Suppressor macrophage (primary cell): ENCODE results near the gene PERM1.

Source experiments
- DNase-seq, 4 experiments: peaks; one replicate each; pipeline ENCODE4 v3.0.0-alpha.2; 2020 to 2022

Gene PERM1

GRCh38 chr1:945688-946556 lies 36.0 kb downstream of the PERM1 start:
- no peak for DNase-seq

GRCh38 chr1:944341-945325 lies 37.3 kb downstream of the PERM1 start:
- DNase-seq = no peak

GRCh38 chr1:943545-944340 lies 38.1 kb downstream of the PERM1 start:
- no peak for DNase-seq

DNA sequence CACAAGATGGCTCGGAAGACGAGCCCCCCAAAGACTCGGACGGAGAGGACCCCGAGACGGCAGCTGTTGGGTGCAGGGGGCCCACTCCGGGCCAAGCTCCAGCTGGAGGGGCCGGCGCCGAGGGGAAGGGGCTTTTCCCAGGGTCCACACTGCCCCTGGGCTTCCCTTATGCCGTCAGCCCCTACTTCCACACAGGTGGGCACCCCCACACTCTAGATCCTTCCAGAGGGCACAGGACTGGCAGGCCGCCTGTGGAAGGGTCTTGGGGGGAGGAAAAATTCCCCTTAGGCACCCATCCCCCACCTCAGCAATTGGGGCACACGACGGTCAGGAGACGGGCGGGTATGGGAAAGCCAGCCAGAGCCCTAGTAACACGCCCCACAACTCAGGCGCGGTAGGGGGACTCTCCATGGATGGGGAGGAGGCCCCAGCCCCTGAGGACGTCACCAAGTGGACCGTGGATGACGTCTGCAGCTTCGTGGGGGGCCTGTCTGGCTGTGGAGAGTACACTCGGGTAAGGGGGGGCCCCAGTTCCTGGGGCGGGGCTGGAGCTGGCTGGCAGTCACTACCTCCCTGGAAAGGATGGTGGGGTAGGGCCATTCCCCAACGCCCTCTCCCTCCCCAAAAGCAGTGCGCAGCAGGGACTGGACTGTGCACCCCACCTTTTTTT lies 38.9 kb downstream of the PERM1 start:
- no peak for DNase-seq

- peak in 1 of 4 experiments; percentile 38 for DNase-seq
These were observed 39.5 kb downstream of the PERM1 start for GRCh38 chr1:942411-942821.

DNA sequence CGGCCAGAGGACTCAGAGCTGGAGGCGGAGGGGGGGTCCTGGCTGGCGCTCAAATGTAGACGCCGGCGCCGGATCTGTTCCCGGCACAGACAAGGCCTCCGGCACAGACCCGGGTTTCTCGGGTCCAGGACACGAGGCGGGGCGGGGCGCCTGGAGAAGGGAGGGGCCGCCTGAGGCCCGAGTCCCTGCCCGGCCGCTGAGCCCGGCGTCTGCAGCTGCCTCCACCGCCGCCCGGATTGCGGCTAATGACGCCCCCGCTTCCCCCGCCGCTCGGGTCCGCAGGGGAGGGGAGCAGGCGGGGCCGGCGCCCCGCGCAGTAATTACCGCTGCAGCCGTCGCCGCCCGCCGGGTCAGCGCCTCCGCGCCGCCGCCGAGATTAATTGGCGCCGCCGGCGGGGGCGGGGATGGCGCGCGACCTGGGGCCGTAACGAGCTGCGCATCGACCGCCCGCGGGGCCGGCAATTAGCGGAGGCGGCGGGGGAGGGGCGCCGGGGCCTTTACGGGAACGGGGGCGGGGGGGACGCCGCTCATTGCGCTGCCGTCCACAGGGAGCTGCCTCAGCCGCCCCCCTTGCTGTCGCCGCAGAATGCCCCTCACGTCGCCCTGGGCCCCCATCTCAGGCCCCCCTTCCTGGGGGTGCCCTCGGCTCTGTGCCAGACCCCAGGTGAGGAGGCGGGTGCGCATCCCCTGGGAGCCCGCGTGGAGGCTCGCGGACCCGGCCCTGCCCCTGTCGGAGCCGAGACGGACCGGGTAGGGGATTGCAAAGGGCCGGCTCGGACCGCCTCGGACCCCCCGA lies 40.1 kb downstream of the PERM1 start:
- DNase-seq = peak in 3 of 4 experiments; percentile 39 to 60 (median 52)

DNA sequence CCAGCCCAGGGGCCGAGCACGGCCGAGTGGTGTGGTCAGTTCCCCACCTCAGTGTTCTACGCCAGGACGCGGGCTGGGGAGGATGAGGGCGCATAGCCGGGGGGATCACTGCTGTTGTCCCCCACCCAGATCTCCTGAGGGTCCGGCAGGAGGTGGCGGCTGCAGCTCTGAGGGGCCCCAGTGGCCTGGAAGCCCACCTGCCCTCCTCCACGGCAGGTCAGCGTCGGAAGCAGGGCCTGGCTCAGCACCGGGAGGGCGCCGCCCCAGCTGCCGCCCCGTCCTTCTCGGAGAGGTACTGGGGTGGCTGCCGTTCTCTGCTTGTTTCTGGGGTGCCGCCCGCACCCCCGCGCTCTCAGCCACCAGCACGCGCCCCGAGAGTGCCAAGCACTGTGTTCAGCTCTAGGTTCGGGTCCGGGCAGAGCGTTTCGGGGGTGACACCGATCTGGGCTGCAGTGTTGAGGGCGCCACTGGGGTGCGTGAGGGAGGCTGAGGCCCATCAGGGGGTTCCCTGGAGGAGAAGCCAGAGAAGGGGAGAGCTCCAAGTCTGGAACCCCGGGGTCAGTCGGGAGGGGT lies 40.8 kb downstream of the PERM1 start:
- DNase-seq = no peak

DNA sequence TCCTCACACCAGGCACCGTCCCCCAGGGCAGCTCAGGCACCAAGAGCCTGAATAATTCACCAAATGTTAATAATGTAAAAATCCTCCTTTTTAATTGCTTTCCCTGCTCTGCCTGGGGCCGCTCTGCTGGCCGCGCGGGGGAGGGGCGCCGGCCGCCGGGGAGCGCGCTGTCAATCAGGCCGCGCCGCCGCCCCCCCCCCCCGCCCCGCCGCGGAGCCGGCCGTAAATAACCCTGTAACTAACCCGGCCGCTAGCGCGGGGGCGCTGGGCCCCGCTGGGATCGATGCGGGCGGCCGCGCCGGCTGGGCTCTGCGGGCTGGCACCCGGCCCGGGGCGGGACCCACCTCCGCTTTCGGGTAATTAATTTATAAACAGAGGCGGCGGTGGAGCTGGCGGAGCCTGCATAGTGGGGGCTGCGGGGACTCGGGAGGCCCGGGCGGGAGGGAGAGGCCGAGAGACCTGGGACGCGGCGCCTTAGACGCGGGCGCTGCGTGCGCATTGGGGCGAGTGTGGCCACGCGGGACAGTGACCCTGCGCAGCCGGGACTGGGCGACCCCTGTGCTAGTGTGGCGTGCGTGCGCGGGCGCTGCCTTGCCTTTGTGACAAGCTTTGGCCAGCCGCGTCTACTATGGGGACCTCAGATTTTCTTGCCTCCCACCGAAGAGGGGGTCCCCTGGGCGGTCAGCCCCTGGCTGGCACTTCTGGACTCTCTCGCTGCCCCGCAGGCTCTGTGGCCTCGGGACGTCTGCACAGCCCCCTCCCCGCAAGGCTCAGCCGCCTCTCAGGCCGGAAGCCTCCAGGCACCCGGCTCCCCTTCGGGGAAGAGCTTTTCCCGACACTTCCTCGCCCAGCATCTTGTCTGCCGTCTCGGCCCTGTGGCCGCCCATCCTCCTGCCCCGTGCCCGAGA lies 41.5 kb downstream of the PERM1 start:
- peak in 1 of 4 experiments; percentile 56 for DNase-seq

DNA sequence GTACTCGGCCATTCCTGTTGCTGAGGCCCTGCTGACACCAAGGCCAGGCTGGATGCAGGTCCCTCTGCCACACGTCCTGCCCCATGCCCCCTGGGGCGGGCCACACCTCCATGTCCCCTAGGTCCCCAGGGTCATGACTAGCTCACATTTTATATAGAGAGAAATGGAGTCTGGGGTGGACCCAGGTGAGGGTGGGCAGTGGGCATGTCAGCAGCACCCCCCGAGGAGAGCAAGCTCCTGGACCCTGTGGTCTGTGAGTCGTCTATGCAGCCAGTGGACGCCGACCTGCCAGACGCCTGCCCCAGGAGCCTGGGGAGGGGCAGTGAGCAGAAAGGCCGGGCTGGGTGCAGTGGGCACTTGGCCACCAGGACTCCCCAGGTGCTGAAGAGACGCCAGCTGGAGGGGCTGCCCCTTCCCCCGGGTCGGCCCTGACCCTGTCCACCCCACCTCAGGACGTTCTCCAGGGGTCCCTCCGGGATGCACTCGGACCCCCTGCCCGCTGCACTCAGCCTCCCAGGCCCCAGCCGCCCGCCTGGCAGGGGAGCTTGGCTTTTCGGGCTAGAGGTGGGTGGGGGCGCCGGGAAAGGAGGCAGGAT lies 42.3 kb downstream of the PERM1 start:
- no peak for DNase-seq

DNA sequence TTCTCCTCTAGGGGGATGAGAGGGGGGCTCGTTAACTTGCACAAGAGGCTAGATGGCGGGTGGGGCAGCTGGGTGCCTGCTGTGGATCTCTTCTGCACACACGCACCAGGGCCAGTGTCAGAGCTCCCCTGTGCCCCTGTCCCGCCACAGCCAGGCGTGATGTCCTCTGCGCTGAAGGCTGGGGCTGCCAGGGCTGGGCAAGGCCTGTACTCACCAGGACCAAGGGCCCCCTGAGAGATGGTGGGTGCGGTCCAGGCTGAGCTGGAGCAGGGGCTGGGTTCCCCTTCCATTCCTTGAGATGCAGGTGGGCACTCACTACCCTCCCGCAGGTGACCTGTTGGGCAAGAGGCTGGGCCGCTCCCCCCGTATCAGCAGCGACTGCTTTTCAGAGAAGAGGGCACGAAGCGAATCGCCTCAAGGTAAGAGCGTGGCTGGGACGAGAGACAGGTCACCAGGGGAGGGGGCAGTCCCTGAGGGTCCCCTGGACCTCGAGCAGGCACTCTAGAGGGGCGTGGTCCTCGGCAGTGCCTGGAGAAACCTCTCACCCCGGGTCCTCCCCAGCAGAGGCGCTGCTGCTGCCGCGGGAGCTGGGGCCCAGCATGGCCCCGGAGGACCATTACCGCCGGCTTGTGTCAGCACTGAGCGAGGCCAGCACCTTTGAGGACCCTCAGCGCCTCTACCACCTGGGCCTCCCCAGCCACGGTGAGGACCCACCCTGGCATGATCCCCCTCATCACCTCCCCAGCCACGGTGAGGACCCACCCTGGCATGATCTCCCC lies 43.0 kb downstream of the PERM1 start:
- no peak for DNase-seq

DNA sequence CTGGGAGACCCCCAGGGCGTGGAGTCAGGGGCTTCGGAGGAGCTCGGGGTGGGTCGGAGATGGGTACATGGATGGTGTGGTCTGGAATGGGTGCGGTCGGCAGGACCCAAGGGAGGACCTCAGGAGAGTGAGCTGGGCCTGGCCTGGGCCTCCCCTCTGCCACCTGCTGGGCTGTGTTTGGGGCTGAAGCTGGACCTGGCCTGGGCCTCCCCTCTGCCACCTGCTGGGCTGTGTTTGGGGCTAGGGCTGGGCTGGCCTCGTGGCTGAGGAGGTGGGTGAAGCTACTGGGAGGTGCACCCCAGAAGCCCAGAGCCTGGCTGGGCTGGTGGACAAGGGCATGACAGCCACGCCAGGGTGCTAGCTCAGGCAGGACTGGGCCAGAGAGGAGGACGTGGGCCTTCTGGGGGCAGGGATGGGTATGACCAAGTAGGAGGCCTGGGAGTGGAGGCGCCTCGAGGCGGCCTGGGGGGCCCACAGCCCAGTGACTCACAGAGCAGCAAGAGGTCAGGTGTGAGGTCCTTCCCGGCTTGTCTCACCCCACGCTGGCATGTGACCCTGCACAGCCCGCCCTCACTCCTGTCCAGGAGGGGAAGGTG lies 43.7 kb downstream of the PERM1 start:
- DNase-seq = peak in 3 of 4 experiments; percentile 43 to 66 (median 45)

DNA sequence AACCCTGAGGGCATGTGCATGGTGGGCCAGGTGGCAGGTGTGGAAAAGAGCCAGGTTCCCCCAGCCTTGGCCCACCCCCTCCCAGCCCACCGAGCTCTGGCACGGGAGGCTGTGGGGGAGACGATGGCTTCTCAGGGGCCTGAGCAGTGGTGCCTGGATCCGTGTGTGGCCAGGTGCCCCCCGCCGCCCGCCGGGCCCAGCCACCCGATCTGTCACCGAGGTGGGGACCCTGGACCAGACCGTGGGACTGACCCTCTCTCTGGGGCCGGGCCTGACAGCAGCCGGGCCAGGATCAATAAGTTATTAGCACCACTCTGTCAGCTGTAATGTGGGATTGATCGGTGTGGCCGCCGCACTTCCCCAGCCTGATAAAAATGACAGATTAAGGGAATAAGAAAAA lies 44.4 kb downstream of the PERM1 start:
- DNase-seq = no peak

DNA sequence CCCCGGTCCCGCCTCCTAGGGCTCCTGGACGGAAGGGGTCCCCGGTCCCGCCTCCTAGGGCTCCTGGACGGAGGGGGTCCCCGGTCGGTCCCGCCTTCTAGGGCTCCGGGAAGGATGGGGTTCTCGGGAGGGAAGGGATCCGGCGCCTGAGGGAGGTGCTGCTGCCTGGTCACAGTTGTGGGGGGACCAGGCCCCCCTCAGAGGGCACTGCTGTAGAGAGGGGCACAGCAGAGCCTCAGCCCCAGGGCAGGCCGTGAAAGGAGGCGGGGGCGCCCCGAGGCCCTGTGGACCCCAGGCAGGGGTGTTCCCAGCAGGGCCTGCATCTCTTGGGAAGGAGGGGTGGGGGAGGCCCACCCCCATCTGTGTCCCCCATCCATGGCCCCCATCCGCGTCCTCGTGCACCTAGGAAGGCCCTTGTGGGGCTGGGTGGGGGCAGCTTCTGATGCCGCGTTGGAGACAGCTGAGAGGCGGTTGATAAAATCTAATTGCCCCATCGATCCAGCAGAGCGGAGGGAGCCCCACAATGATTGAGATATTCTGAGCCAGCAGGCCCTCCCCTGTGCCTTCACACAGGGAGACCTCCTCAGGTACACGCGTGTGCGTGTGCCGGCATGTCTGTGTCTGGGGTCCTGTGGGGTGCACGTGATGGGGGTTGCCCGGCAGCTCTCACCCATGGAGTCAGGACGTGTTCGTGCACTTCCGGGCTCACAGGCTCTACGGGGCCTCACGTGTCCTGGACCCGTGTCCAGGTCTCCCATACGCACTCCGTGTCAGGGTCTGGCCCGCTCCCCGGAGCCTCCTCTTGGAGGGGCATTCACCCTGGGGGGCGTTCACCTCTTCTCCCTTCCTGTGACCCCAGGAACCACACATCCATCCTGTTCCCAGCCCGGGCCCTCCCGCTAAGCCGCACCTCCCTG lies 45.3 kb downstream of the PERM1 start:
- no peak for DNase-seq

GRCh38 chr1:935751-936231 lies 46.1 kb downstream of the PERM1 start:
- no peak for DNase-seq

- peak; percentile 21 to 63 (median 36) for DNase-seq
These were observed 46.7 kb downstream of the PERM1 start for GRCh38 chr1:934991-935750.

GRCh38 chr1:933603-933940 lies 48.3 kb downstream of the PERM1 start:
- no peak for DNase-seq
